ENCODE measurements around the gene ZNF184. TPM values are rescaled to one million over a fixed set of nuclear protein-coding genes. Genes with fewer than 3 reads are reported as not detected.

The ZNF184 gene
- 1 to 10 TPM; 6.4 to 8.2 (median 7.4) TPM for total RNA-seq

GRCh38 chr6:27472617-27473400 lies at the start of gene ZNF184:
Gene ZNF184 (minus strand): TSS chr6:27473105. CDS start chr6:27472294, 811 bp downstream.
- TF ChIP-seq CTCF (IDR thresholded peaks at IDR 0.05; ENCODE audit: low read depth): no peak

GRCh38 chr6:27518881-27519795 lies 46.2 kb upstream of the ZNF184 start:
- no peak for TF ChIP-seq CTCF (IDR thresholded peaks at IDR 0.05; ENCODE audit: low read depth)

- no peak for TF ChIP-seq CTCF (IDR thresholded peaks at IDR 0.05; ENCODE audit: low read depth)
These were observed 45.3 kb upstream of the ZNF184 start for GRCh38 chr6:27517928-27518787.

GRCh38 chr6:27517238-27517637 lies 44.3 kb upstream of the ZNF184 start:
- TF ChIP-seq CTCF (IDR thresholded peaks at IDR 0.05; ENCODE audit: low read depth): no peak

- TF ChIP-seq CTCF (IDR thresholded peaks at IDR 0.05; ENCODE audit: low read depth): no peak
These were observed 42.1 kb upstream of the ZNF184 start for GRCh38 chr6:27514906-27515495.

GRCh38 chr6:27512525-27512924 lies 39.6 kb upstream of the ZNF184 start:
- TF ChIP-seq CTCF (IDR thresholded peaks at IDR 0.05; ENCODE audit: low read depth): no peak

All from subcutaneous adipose tissue (tissue), 4 donors.